NCI-H774 (cell line): ENCODE measurements around the gene BUB3.

Experiments
- DNase-seq: peaks from one replicate; lab custom pipeline; 2025; lab: John Stamatoyannopoulos, UW

The BUB3 gene

GRCh38 chr10:123141791-123142700 is 12.2 kb upstream of the BUB3 start:
- no peak for DNase-seq

DNA sequence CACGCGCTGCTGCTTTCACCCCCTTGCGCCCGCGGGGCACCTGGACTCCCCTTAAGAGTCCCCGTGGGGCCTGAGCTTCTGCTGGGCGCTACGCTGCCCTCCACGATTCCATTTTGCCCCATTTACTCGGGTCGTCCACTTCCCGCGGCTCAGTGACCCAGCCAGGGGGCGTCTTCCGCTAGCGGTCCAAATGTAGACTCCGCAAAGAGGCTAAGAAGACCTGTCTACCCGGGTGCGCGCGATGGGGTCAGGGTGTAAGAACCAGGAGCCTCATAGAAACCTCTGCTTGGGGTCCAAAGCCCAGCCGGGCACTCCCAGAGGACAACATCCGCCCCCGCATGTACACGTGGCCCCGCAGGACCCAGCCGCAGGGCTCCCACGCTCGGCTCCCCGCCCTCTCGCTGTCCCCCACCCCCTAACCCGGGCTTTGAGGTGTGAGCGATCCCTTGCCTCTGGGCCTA is 11.5 kb upstream of the BUB3 start:
- no peak for DNase-seq

GRCh38 chr10:123143162-123143824 is 10.9 kb upstream of the BUB3 start:
- no peak for DNase-seq

DNA sequence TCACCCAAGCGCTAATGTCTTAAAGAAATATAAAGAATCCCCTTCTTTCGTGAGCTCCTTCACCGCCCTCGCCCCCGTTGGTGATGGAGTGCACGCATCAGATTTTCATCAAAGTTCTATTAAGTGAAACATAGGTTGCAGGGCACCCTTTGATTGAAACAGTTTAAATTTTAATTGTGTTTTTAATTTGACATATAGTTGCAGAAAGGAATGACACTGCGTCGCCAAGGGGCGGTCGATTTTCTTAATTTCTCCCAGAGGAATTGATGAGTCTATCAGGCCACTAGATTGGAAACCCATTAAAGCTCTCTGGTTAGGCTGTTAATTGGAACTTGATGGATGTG is 10.4 kb upstream of the BUB3 start:
- no peak for DNase-seq

GRCh38 chr10:123144697-123145541 is 9.3 kb upstream of the BUB3 start:
- no peak for DNase-seq

- no peak for DNase-seq
These were observed 8.6 kb upstream of the BUB3 start for GRCh38 chr10:123145542-123146012.

GRCh38 chr10:123146013-123146893 is 7.9 kb upstream of the BUB3 start:
- DNase-seq, result no peak

DNA sequence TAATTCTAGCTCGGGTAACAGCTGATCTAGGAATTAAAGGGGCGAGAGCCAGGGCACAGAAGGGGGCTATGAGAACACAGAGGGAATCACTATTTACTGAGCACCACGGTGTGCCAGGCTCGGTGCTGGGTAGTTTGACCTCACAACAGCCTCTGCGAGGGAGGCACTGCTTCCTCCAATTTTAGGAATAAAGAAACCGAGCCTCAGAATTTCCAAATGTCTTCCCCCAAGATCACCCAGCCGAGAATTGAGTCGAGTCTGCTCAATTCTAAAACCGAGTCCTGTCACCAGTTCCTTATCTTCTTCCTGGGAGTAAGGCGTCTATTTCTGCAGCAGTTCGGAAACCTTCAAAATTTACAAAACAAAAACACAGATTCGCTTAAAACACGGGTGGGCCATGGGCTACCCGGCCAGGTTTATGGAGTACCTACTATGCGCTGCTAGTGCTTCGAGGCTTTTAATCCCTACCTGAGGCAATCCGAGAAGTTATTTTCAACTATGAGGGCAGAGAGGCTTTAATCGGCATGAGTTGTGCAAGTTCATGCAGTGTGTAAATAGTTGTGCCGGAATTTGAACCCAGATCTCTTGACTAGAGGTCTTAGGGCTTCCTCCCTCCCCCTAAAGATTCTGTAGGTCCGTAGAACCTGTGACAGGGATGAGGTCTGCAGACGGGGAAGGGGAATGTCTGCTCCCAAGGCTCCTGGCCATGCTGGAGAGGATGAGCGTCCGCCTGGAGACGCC is 7.1 kb upstream of the BUB3 start:
- no peak for DNase-seq

DNA sequence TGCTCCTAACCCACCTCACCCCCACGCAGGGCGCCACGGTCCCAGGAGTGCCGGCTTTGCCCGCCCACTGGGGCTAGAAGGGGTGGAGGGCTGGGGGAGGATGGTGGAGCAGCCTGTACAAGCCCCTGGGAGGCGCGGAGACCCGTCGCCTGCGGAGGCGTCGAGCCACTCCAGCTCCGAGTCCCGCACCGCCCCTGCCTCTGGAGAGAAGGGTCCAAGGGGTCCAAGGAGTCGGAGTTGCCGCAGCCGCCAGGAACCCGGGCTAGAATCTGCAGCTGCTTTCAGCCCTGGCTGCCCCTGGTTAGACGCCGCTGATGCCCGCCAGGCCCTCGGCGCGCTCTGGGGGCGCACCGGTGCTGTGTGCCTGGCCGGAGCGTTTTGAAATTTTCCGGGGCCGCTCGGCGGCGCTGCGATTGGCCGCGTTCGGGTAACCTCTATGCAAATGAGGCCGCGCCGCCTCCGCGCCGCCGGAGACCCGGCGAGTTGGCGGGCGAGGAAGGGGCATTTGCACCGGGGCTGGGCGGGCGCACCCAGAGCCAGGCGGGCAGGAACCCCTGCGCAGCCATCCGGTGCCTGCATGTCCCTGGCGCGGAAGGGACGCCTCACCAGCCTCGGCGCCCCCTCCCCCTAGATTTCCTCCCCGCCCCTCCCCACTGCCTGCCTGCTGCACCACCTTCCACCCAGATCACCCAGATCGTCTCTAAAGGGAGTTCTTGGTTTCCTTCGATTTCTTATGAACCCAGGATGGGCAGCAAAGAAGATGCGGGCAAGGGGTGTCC is 6.4 kb upstream of the BUB3 start, which contains the start of gene HMX2:
Gene HMX2 (plus strand): TSS at position 502 of the 779 bp plus-strand sequence. CDS start 243 bp downstream, at position 745.
- peak; percentile 20 for DNase-seq

DNA sequence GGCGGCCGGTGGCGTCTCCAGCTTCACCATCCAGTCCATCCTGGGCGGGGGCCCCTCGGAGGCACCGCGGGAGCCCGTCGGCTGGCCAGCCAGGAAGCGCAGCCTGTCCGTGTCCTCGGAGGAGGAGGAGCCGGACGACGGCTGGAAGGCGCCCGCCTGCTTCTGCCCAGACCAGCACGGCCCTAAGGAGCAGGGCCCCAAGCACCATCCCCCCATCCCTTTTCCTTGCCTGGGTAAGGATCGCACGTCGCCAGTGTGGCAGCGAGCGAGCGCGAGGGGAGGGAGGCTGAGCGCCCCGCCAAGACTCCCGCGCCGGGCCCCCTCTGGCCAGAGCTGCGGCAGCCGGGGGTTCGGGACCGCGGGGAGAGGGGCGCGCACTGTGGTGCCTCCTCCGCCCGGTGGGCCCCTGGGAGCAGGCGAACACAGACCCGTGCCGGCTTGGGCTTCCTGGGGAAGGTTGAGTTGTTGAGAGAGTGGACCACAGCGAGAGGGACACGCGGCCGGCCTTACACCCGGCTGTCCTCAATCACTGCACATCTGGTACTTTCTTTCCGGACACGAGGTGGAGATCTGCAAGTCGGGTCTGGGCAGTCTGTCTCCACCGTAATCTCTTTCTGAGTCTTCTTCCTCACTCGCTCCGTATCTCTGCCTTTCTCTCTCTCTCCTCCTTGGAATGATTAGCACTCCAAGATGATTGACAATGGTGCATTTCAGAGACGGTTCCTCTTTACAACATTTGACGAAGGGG is 5.6 kb upstream of the BUB3 start:
- DNase-seq, result no peak

GRCh38 chr10:123149162-123149567 is 5.0 kb upstream of the BUB3 start:
- no peak for DNase-seq

DNA sequence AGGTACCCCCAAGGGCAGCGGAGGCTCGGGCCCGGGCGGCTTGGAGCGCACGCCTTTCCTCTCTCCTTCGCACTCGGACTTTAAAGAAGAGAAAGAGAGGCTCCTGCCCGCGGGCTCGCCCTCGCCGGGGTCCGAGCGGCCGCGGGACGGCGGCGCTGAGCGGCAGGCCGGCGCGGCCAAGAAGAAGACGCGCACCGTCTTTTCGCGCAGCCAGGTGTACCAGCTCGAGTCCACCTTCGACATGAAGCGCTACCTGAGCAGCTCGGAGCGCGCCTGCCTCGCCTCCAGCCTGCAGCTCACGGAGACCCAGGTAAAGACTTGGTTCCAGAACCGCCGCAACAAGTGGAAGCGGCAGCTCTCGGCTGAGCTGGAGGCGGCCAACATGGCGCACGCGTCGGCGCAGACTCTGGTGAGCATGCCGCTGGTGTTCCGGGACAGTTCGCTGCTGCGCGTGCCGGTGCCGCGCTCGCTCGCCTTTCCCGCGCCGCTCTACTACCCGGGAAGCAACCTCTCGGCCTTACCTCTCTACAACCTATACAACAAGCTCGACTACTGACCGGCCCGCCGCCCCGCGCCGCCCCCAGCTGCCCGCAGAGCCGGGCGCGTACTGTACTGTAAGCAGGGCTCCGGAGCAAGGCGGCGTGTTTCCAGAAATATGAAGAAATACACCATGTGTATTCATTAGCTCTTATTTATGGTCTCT is 4.5 kb upstream of the BUB3 start:
- no peak for DNase-seq

- no peak for DNase-seq
These were observed 3.8 kb upstream of the BUB3 start for GRCh38 chr10:123150271-123150985.

DNA sequence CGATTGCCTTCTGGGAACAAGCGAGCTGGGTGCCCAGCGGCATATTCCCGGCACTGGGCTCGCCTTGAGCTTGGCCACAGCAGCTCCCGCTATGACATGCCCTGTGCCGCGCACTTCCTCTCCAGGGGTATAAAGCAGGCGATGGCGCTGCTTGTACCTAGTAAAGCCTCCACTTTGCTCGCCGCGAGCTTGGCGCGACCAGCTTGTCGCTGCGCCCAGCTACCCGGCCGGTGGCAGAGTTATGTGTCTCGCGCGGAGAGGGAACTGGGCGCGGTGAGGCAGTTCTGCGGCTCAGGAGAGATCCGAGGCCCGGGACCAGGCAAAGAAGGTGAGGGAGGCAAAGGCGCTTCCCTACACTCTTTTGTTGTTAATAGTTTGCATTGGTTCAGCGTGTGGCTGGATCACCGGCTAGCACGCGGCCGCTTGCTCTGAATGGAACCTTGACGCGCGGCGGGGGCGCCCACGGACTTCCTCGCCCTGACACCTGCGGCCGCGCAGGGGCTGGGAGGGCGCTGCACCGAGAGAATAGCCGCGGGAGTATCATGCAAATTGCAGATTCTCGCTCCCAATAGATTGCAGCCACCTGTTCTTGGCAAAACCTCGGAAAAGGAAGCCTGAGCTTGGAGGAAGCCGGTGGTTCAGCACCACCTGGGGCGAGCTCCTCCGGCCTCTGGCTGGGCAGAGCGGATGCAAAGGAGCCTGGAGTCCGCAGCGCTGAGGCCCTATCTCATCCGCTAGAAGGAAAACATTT is 3.0 kb upstream of the BUB3 start:
- no peak for DNase-seq

- DNase-seq, result no peak
These were observed 2.5 kb upstream of the BUB3 start for GRCh38 chr10:123151737-123152135.

- no peak for DNase-seq
These were observed 613 bp upstream of the BUB3 start for GRCh38 chr10:123153486-123154091.
